HUES6 (cell line): ENCODE results near the gene IQCF2.
"Not testable (repeated sequence)": the region's sequence is repeated elsewhere in the genome, so short reads cannot be mapped to it uniquely, and the experiment has no call there.

ENCODE experiments used
- H3K27ac ChIP-seq: 2 replicates; pipeline ENCODE4 v1.7.0; 2013; ENCODE audit warnings: low read depth, mild to moderate bottlenecking, low read length, inconsistent platforms
- H3K27me3 ChIP-seq: 2 replicates; pipeline ENCODE4 v1.6.1; 2013; ENCODE audit warnings: low read length; ENCODE audit not compliant: control insufficient read depth, insufficient read depth
- H3K36me3 ChIP-seq: 2 replicates; pipeline ENCODE4 v1.6.1; 2013; ENCODE audit warnings: low read length; ENCODE audit not compliant: control insufficient read depth, insufficient read depth
- H3K4me1 ChIP-seq: 2 replicates; pipeline ENCODE4 v1.6.1; 2013; ENCODE audit warnings: low read length; ENCODE audit not compliant: control insufficient read depth, insufficient read depth
- H3K4me3 ChIP-seq: 2 replicates; pipeline ENCODE4 v1.5.1; 2013; ENCODE audit warnings: low read depth, low read length
- H3K9ac ChIP-seq: one replicate; pipeline ENCODE4 v1.6.1; 2013; ENCODE audit warnings: mild to moderate bottlenecking, low read length
- H3K9me3 ChIP-seq: 2 replicates; pipeline ENCODE4 v1.6.1; 2013; ENCODE audit warnings: low read depth, low read length; ENCODE audit not compliant: control insufficient read depth, insufficient read depth

IQCF2 gene

GRCh38 chr3:51836606-51837005 lies 24.8 kb upstream of the IQCF2 start:
- Histone ChIP-seq H3K27me3 (no peaks in the 10 kb centered on the region; the same call in none of the 2 replicates), H3K4me1 (no peaks in the 10 kb centered on the region), H3K27ac (no peak overlapping the region), H3K9me3 (0 out of 2 replicates have a peak, but pooled peaks cover 3% of the 10 kb centered on the region), H3K36me3 (no peaks in the 10 kb centered on the region), H3K9ac (no peak overlapping the region), H3K4me3 (no peak overlapping the region)

GRCh38 chr3:51845129-51845528 lies 16.3 kb upstream of the IQCF2 start:
- no peak overlapping the region for H3K9ac ChIP-seq
- H3K4me3 ChIP-seq = no peak overlapping the region
- H3K4me1 ChIP-seq = peaks cover 15% of the 10 kb centered on the region
- no peak overlapping the region for H3K27ac ChIP-seq
- H3K27me3 ChIP-seq = no peaks in the 10 kb centered on the region
- peaks cover 7% of the 10 kb centered on the region for H3K9me3 ChIP-seq
- H3K36me3 ChIP-seq = no peaks in the 10 kb centered on the region

GRCh38 chr3:51855411-51855810 lies 6.0 kb upstream of the IQCF2 start:
- H3K9me3 ChIP-seq = peaks cover 20% of the 10 kb centered on the region
- H3K9ac ChIP-seq, H3K36me3 ChIP-seq, H3K27me3 ChIP-seq, H3K4me1 ChIP-seq, H3K27ac ChIP-seq, H3K4me3 ChIP-seq: not testable (repeated sequence)

GRCh38 chr3:51862886-51863285 lies 1.5 kb downstream of the IQCF2 start:
- Histone ChIP-seq H3K27me3 (no peaks in the 10 kb centered on the region), H3K4me1 (peaks cover 8% of the 10 kb centered on the region), H3K9ac (no peak overlapping the region), H3K9me3 (peaks cover 13% of the 10 kb centered on the region; the same call in 1 of the 2 replicates), H3K4me3 (peak overlapping the region; percentile 32; the same call in 1 of the 2 replicates), H3K36me3 (no peaks in the 10 kb centered on the region), H3K27ac (no peak overlapping the region)

- not testable (repeated sequence) for H3K9ac ChIP-seq, H3K36me3 ChIP-seq, H3K27ac ChIP-seq, H3K27me3 ChIP-seq, H3K9me3 ChIP-seq, H3K4me3 ChIP-seq
- H3K4me1 ChIP-seq = peaks cover 10% of the 10 kb centered on the region; the same call in 1 of the 2 replicates
Measured at GRCh38 chr3:51868896-51869295, 7.5 kb downstream of the IQCF2 start.

GRCh38 chr3:51869304-51869703 lies 7.9 kb downstream of the IQCF2 start:
- Histone ChIP-seq H3K27me3 (peaks cover under 1% of the 10 kb centered on the region; the same call in 1 of the 2 replicates), H3K9ac (peak overlapping the region; percentile 41), H3K36me3 (no peaks in the 10 kb centered on the region), H3K9me3 (no peaks in the 10 kb centered on the region), H3K27ac (no peak overlapping the region), H3K4me1 (peaks cover 10% of the 10 kb centered on the region; the same call in 1 of the 2 replicates), H3K4me3 (peak overlapping the region; percentile 18; the same call in 1 of the 2 replicates)

- no peak overlapping the region for H3K4me3 ChIP-seq
- no peaks in the 10 kb centered on the region for H3K9me3 ChIP-seq
- H3K27me3 ChIP-seq = peaks cover 3% of the 10 kb centered on the region; the same call in 1 of the 2 replicates
- no peaks in the 10 kb centered on the region for H3K36me3 ChIP-seq
- no peak overlapping the region for H3K9ac ChIP-seq
- H3K27ac ChIP-seq = no peak overlapping the region
- H3K4me1 ChIP-seq = peaks cover 14% of the 10 kb centered on the region; the same call in 1 of the 2 replicates
Measured at GRCh38 chr3:51873253-51873766, 11.9 kb downstream of the IQCF2 start.

- Histone ChIP-seq H3K36me3 (no peaks in the 10 kb centered on the region), H3K27me3 (peaks cover 3% of the 10 kb centered on the region; the same call in 1 of the 2 replicates), H3K4me1 (peaks cover 12% of the 10 kb centered on the region; the same call in 1 of the 2 replicates), H3K27ac (no peak overlapping the region), H3K9ac (no peak overlapping the region), H3K4me3 (no peak overlapping the region), H3K9me3 (no peaks in the 10 kb centered on the region)
Measured at GRCh38 chr3:51873876-51874275, 12.5 kb downstream of the IQCF2 start.

GRCh38 chr3:51874411-51874810 lies 13.0 kb downstream of the IQCF2 start:
- H3K4me3 ChIP-seq = no peak overlapping the region
- no peak overlapping the region for H3K9ac ChIP-seq
- H3K36me3 ChIP-seq = no peaks in the 10 kb centered on the region
- peaks cover 3% of the 10 kb centered on the region; the same call in 1 of the 2 replicates for H3K27me3 ChIP-seq
- H3K9me3 ChIP-seq = no peaks in the 10 kb centered on the region
- peaks cover 6% of the 10 kb centered on the region; the same call in 1 of the 2 replicates for H3K4me1 ChIP-seq
- no peak overlapping the region for H3K27ac ChIP-seq

GRCh38 chr3:51874889-51875288 lies 13.5 kb downstream of the IQCF2 start:
- H3K4me3 ChIP-seq = no peak overlapping the region
- H3K27ac ChIP-seq = no peak overlapping the region
- peaks cover 3% of the 10 kb centered on the region; the same call in 1 of the 2 replicates for H3K27me3 ChIP-seq
- H3K36me3 ChIP-seq = no peaks in the 10 kb centered on the region
- no peaks in the 10 kb centered on the region for H3K9me3 ChIP-seq
- H3K9ac ChIP-seq = no peak overlapping the region
- H3K4me1 ChIP-seq = peaks cover 4% of the 10 kb centered on the region; the same call in 1 of the 2 replicates

GRCh38 chr3:51875501-51875900 lies 14.1 kb downstream of the IQCF2 start, which contains the start of gene IQCF5:
Gene IQCF5 (minus strand): TSS chr3:51875601. CDS start chr3:51875531, 70 bp downstream.
- Histone ChIP-seq H3K4me3 (no peak within 1 kb of the TSS), H3K27me3 (peaks cover 3% of the 10 kb centered on the region; the same call in 1 of the 2 replicates), H3K36me3 (no peaks in the 10 kb centered on the region), H3K9ac (no peak within 1 kb of the TSS), H3K9me3 (no peaks in the 10 kb centered on the region), H3K27ac (no peak within 1 kb of the TSS), H3K4me1 (peaks cover 4% of the 10 kb centered on the region; the same call in 1 of the 2 replicates)
